ENCODE measurements around the gene EGLN2. TPM values are rescaled to one million over a fixed set of nuclear protein-coding genes. Genes with fewer than 3 reads are reported as not detected.

Gene EGLN2
- total and polyA plus RNA-seq, 2 of the 4 experiments (the other 2 are of a cell fraction): 54.1 to 60.2 TPM

DNA sequence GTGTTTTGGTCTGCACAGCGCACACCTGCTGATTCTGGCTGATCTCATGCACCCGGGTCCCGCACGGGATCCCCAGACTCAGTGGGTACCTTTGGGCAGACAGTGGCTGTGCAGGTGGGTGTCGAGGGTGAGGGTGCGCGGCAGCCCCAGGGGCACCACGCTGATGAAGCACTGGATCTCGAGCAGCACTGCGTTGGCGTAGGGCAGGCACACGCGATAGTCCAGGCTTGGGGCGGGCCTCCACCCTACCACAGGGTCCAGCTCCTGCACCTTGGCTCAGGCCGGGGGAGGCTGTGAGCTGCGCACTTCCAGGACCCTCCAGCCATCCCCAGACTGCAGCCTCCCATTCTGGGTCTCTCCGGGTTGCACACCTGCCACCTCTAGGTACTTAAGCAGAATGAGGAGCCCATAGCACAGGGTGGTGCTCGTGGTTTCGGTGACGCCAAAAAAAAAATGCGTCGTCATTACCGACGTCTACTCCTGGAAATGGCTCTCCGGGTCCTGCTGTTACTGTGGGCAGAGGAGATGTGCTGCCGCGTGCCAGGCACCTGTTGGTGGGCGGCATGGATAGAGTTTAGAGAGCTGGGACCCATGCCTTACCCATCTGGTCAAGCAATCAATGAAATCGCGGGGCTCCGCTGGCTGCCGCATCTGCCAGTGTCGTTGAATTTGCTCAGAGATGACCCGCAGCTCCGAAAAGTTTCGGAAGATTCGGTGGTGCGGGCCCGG lies 10.5 kb downstream of the EGLN2 start:
- Histone ChIP-seq H3K4me3 (ENCODE audit: insufficient read depth, low read depth, low read length) (no peak overlapping the region), H3K9me1 (ENCODE audit: insufficient read depth, low read length) (peaks cover 7% of the 10 kb centered on the region), H2BK120ac (ENCODE audit: low read depth, low read length) (no peak overlapping the region), H3K18ac (ENCODE audit: low read depth, low read length) (no peak overlapping the region), H3K27ac (ENCODE audit: insufficient read depth, low read length) (no peak overlapping the region), H4K8ac (ENCODE audit: low read depth in 2 of 2, low read length in 2 of 2) (no peak overlapping the region), H2BK5ac (ENCODE audit: low read depth, low read length, poor library complexity, severe bottlenecking) (no peak overlapping the region), H3K36me3 (ENCODE audit: control insufficient read depth, insufficient read depth, low read length) (peaks cover 39% of the 10 kb centered on the region), H3K79me1 (ENCODE audit: low read depth in 1 of 2, low read length in 2 of 2) (peaks cover 24 to 62% of the 10 kb centered on the region in 2 experiments), H3K9ac (ENCODE audit: low read depth, low read length) (no peak overlapping the region), H2AFZ (replicated peaks; ENCODE audit: low read length, poor library complexity) (no peak overlapping the region), H4K5ac (ENCODE audit: low read depth, low read length) (no peak overlapping the region), H3K4me2 (ENCODE audit: low read depth, low read length) (no peak overlapping the region), H3K14ac (replicated peaks; ENCODE audit: low read depth, low read length) (no peak overlapping the region), H4K20me1 (ENCODE audit: insufficient read depth, low read length) (peaks cover 52% of the 10 kb centered on the region), H3K4me1 (ENCODE audit: control insufficient read depth, insufficient read depth, low read length) (peaks cover 15% of the 10 kb centered on the region), H4K91ac (ENCODE audit: insufficient read depth, low read depth, low read length) (no peak overlapping the region), H3K27me3 (ENCODE audit: control insufficient read depth, insufficient read depth, low read length) (no peaks in the 10 kb centered on the region), H3K56ac (ENCODE audit: extremely low read depth, insufficient read depth, low read length) (no peak overlapping the region), H3K23ac (ENCODE audit: low read depth, low read length) (no peak overlapping the region), H2AK9ac (replicated peaks; ENCODE audit: low read depth, low read length, poor library complexity) (no peak overlapping the region), H3K9me3 (ENCODE audit: control insufficient read depth, insufficient read depth, low read length) (no peaks in the 10 kb centered on the region), H3K4ac (ENCODE audit: low read depth, low read length) (no peak overlapping the region), H2AK5ac (ENCODE audit: low read depth, low read length) (no peak overlapping the region), H2BK15ac (ENCODE audit: low read depth, low read length) (no peak overlapping the region), H2BK20ac (ENCODE audit: low read depth, low read length) (no peak overlapping the region)
- 99% methylated on average over 16 of the region's 39 CpGs; no CpG with 5 or more reads in 1 of the 2 experiments for WGBS, 2 experiments (ENCODE audit: extremely low coverage in 2 of 2, insufficient read length in 1 of 2)
- BruUV-seq (replicated peaks): no TSS peak
- ChIA-PET CTCF (no interaction called here), POLR2A (ENCODE audit: unreplicated experiment) (no interaction called here)
- intact Hi-C loops (cut with micrococcal nuclease): loop anchor here (5.0 kb wide), 1 partner anchor 147 kb away; no protein-coding TSS in a partner anchor
- TF ChIP-seq POLR2A (IDR thresholded peaks at IDR 0.05; ENCODE audit: low read depth, low read length) (no peak), MAZ (IDR thresholded peaks at IDR 0.05; ENCODE audit: borderline replicate concordance, low read depth, low read length) (no peak), MXI1 (IDR thresholded peaks at IDR 0.05; ENCODE audit: borderline replicate concordance, low read depth, low read length) (no peak), FOS (IDR thresholded peaks at IDR 0.05; ENCODE audit: low read depth, low read length) (no peak), NFE2L2 (IDR thresholded peaks at IDR 0.05; ENCODE audit: low read depth, low read length) (no peak), CEBPB (IDR thresholded peaks at IDR 0.05; ENCODE audit: low read depth, low read length) (no peak), SMC3 (IDR thresholded peaks at IDR 0.05; ENCODE audit: low read depth, low read length) (no peak), RCOR1 (IDR thresholded peaks at IDR 0.05; ENCODE audit: insufficient replicate concordance, low read length) (no peak), CHD1 (IDR thresholded peaks at IDR 0.05; ENCODE audit: low read depth, low read length) (no peak), BHLHE40 (IDR thresholded peaks at IDR 0.05; ENCODE audit: low read depth, low read length) (no peak)
- TF ChIP-seq, protein P1, sequence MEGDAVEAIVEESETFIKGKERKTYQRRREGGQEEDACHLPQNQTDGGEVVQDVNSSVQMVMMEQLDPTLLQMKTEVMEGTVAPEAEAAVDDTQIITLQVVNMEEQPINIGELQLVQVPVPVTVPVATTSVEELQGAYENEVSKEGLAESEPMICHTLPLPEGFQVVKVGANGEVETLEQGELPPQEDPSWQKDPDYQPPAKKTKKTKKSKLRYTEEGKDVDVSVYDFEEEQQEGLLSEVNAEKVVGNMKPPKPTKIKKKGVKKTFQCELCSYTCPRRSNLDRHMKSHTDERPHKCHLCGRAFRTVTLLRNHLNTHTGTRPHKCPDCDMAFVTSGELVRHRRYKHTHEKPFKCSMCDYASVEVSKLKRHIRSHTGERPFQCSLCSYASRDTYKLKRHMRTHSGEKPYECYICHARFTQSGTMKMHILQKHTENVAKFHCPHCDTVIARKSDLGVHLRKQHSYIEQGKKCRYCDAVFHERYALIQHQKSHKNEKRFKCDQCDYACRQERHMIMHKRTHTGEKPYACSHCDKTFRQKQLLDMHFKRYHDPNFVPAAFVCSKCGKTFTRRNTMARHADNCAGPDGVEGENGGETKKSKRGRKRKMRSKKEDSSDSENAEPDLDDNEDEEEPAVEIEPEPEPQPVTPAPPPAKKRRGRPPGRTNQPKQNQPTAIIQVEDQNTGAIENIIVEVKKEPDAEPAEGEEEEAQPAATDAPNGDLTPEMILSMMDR (conservative IDR thresholded peaks at IDR 0.05; ENCODE audit: low read depth, low read length): no peak
- dilution Hi-C loops (cut with HindIII; ENCODE audit: low sequenced_read_pairs, unreplicated experiment): no loop called here
- no peak for DNase-seq
- in situ Hi-C loops (cut with MboI; ENCODE audit: low sequenced_read_pairs): loop anchor here (5.0 kb wide), 1 partner anchor 147 kb away; no protein-coding TSS in a partner anchor
- ATAC-seq (ENCODE audit: low read depth): no peak
